GM19324 (cell line): ENCODE measurements around the gene USP6.
A peak's percentile ranks its signal among the peaks of the same experiment; 100 is the strongest.
"Not testable (repeated sequence)": the region's sequence is repeated elsewhere in the genome, so short reads cannot be mapped to it uniquely, and the experiment has no call there.

Experiments used
- ATAC-seq: cut with Tn5 transposase; IDR thresholded peaks from one replicate; pipeline ENCODE4 v1.9.1; 2021; ENCODE audit warnings: mild to moderate bottlenecking, moderate library complexity; ENCODE audit not compliant: unreplicated experiment, low FRiP score

The USP6 gene

DNA sequence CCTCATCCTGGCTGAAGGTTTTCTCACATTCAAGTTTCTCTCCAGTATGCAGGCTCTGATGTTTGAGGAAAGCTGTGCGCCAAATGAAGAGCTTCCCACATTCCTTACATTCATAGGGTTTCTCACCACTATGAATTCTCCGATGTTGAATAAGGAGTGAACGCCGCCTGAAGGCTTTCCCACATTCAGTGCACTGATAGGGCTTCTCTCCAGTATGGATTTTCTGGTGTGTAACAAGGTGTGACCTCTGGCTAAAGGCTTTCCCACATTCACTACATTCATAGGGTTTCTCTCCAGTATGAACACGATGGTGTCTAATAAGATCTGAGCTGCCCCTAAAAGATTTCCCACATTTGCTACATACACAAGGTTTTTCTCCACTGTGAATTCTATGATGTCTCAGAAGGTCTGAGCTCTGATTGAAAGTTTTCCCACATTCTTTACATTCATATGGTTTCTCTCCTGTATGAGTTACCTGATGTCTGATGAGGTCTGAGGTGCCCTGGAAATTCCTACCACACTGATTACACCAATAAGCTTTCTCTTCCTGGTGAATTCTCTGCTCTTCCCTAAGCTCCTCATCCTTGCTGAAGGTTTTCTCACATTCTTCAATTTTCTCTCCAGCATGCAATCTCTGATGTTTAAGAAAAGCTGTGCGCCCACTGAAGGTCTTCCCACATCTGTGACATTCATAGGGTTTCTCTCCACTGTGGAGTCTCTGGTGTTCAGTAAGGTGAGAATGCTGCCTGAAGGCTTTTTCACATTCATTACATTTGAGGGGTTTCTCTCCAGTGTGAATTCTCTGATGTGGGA, 67.0 kb downstream of the USP6 start:
- ATAC-seq, result no peak

- no peak for ATAC-seq
Observed at GRCh38 chr17:5183410-5183793, 67.6 kb downstream of the USP6 start.

DNA sequence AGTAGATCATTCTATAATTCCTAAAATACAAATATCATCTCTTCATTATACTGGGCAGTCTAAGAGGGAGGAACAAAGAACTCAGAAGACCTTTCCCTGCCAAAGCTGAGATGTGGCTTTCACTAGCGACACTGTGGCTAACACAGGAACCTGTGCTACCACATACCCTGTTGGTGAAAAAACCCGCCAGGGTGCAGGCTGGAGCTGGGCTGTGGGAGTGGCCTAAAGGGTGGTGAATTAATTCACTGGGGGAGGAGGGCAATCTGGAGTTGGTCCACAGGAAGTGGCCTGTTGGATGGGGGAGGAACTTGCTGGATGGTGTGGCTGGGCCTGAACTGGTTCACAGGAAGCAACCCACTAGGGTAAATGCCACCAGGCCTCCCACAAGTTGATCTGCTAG, 68.5 kb downstream of the USP6 start:
- no peak for ATAC-seq

GRCh38 chr17:5191541-5192417, 75.9 kb downstream of the USP6 start, which contains the start of gene ZNF594:
Gene ZNF594, minus strand, starts transcription at chr17:5191868. Its CDS starts 7,612 bp downstream, at chr17:5184256.
- ATAC-seq, result peak; percentile 97

GRCh38 chr17:5194346-5194745, 78.5 kb downstream of the USP6 start:
- ATAC-seq, result no peak

DNA sequence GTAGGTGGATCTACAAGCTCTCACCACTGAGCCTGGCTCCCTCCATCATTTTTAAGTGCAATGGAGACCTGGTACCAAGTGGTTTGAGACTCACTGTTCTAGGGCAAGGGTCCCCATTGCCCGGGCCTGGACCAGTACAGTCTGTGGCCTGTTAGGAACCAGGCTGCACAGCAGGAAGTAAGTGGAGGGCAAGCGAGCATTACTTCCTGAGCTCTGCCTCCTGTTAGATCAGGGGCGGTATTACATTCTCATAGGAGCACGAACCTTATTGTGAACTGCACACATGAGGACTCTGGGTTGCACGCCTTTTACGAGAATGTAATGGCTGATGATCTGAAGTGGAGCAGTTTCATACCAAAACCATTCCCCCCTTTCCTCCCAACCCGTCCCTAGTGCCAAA, 82.6 kb downstream of the USP6 start:
- no peak for ATAC-seq

GRCh38 chr17:5200360-5200759, 84.5 kb downstream of the USP6 start:
- no peak for ATAC-seq

- no peak for ATAC-seq
Observed at GRCh38 chr17:5201011-5201410, 85.2 kb downstream of the USP6 start.

DNA sequence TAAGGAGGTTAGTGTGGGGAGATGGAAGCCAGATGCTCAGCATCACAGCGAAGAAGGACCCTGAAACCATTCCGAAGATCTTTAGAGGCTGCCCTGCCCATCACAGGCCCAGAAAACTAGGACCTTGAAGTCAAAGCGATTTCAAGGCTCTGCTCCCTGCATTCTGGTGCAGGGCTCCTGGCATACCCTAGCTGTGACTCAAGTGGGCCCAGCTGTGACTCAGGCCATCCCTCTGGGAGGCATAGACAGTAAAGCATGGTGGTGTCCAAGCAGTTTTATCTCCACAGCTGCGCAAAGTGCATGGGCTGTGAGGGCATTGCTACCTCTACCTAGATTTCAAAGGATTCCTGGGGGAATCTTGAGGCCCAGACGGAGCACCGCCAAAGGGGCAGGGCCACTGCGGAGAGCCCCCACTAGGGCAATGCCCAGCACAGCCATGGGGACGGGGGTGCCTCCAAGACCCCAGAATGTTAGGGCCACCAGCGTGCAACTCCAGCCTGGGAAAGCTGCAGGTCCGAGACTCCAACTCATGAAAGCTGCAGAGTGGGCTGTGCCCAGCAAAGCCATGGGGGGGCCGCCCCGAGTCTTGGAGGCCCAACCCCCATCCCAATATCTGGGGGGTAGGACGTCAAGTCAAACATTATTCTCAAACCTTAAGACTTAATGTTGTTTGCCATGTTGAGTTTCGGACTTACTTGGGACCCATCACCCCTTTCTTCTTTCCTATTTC, 87.5 kb downstream of the USP6 start:
- ATAC-seq, result no peak

DNA sequence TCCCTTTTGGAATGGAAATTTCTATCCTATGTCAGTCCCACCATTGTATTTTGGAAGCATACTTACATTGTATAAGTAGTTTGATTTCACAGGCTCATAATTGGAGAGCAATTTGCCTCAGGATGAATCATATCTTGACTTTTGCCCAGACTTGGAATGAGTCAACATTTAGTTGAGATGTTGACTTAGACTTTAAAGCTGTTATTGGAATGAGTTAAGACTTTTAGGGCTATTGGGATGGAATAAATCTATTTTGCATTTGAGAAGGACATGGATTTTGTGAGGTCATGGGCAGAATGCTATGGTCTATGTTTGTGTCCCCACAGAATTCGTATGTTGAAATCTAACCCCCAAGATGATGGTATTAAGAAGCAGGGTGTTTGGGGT, 88.1 kb downstream of the USP6 start:
- ATAC-seq, result no peak

DNA sequence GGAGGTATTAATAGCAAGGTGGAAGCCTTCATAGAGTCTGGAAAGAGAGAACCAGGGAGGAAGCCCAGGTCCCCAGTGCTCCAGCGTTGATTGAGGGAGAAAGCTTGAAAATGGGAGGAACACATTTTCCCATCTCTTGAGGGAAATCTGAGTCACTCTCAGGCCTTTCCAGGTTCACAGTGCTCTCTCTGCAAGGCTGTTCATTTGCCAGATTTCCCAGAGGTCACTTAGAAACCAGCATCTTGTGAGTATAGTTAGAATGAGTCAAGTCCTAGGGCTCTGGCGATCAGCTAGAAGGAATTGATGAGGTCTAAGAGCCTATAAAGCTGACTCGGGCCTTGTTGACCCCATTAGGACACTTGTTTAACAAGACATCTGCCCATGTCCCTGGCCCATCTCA, 93.6 kb downstream of the USP6 start:
- ATAC-seq, result no peak

GRCh38 chr17:5210091-5210490, 94.3 kb downstream of the USP6 start:
- ATAC-seq, result no peak

- no peak for ATAC-seq
Observed at GRCh38 chr17:5210614-5211252, 94.9 kb downstream of the USP6 start.

GRCh38 chr17:5211458-5211857, 95.6 kb downstream of the USP6 start:
- ATAC-seq, result no peak

- not testable (repeated sequence) for ATAC-seq
Observed at GRCh38 chr17:5217562-5217961, 101.7 kb downstream of the USP6 start.

DNA sequence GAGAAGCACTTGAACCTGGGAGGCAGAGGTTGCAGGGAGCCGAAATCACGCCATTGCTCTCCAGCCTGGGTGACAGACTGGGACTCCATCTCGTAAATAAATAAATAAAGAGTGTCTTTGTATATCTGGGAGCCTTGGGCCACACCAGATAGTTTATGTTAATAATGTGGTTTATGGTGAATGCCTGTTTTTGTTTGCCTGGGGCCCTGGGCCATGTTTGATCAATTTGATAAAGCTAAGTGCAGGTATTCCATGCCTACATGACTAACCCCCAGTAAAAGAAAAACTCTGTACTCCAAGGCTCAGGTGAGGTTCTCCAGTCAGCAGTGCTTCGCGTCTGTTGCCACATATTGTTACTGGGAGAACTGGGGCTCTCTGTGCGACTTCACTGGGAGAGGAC, 103.7 kb downstream of the USP6 start:
- no peak for ATAC-seq

- ATAC-seq, result no peak
Observed at GRCh38 chr17:5220074-5220473, 104.2 kb downstream of the USP6 start.

GRCh38 chr17:5221912-5222311, 106.1 kb downstream of the USP6 start:
- not testable (repeated sequence) for ATAC-seq
